GM19193 (cell line): ENCODE data around the gene RFC3.

Source experiments
- POLR2A ChIP-seq: IDR thresholded peaks from 4 replicates; pipeline ENCODE4 v1.6.1; 2011; ENCODE audit not compliant: insufficient read depth, insufficient read length; ENCODE audit errors: extremely low read depth

RFC3 gene

DNA sequence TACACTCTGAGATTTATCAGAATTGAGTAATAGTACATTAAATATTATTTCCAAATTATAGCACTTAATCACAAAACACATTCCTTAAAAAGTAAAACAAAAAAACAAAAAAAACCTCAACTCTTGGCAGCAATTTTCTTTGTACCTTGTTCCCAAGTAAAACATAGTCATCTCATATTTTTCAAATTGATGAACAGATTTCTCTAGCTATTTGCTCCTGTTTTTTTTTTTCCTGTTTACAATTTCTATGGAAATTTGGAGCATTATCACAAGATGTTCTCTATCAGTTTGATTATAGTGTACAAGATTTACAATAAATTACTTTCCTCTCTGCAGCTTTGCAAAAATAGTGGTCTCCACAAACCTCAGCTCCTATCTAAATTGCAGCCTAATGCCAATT is 25.0 kb downstream of the RFC3 start:
- TF ChIP-seq POLR2A: no peak

DNA sequence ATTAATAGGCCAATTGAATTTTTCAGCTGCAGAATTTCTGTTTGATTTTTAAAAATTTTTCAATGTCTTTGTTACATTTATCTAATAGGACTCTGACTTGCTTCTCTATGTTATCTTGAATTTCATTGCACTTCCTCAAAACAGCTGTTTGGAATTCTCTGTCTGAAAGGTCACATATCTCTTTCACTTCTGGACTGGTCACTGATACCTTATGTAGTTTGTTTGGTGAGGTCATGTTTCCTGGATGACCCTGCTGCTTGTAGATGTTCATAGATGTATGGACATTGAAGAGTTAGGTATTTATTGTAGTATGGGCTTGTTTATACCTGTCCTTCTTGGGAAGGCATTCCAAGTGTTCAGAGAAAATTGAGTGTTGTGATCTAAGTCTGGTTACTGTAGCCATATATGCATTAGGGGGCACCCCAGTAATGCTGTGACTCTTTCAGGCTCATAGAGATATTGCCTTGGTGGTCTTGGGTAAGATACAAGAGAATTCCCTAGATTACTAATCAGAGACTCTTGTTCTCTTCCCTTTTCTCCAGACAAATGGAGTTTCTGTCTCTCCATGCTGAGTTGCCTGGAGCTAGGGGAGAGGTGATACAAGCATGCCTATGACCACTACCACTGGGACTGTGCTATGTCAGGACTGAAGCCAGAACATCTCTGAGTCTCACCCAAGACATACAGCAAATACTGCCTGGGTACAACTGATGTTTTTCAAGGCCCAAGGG is 27.8 kb downstream of the RFC3 start:
- TF ChIP-seq POLR2A: no peak

DNA sequence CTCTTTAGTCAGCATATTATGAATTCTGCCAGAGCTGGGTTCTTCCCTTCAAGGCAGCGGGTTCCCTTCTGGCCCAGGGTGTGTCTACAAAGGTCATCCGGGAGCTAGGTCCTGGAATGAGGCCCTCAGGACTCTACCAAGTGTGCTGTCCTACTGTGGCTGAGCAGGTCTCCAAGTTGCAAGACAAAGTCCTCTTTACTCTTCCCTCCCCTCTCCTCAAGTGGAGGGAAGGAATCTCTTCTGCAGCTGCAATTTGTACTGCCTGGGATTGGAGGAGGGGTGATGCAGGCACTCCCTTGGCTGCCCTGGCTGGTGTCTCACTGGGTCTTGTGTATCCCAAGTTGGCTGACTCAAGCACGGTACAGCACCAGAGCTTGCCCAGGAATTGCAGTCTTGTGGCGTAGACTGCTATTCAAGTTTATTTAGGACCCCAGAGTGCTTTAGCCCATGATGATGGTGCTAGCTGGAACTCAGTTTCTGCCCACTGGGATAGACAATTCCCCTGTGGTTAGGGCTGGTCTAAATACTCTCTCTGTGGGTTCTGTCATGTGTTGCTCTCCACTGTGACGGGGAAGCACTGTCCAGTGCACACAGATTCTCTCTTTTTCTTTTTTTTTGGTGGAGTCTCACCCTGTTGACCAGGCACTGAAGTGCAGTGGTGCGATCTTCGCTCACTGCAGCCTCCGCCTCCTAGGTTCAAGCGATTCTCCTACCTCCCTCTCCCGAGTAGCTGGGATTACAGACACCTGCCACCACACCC is 28.5 kb downstream of the RFC3 start:
- TF ChIP-seq POLR2A: no peak

DNA sequence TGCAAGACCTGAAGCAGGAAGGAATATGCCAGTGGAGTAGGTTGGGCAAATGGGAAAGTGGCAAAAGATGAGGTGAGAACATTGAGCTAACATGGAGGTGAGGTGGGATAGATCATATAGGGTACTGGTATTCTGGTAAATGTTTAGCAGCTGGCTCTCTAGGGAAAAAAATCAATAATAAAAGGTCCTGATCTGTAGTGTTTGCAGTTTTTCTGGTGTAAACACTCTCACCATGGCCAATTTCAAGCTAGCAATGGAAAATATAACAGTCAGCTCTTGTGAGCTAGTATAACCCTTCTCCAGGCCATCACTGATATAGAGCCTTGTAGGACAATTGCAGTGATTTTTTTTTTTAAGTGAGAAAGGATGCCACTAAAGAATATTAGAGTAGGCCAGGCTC is 31.3 kb downstream of the RFC3 start:
- no peak for TF ChIP-seq POLR2A

DNA sequence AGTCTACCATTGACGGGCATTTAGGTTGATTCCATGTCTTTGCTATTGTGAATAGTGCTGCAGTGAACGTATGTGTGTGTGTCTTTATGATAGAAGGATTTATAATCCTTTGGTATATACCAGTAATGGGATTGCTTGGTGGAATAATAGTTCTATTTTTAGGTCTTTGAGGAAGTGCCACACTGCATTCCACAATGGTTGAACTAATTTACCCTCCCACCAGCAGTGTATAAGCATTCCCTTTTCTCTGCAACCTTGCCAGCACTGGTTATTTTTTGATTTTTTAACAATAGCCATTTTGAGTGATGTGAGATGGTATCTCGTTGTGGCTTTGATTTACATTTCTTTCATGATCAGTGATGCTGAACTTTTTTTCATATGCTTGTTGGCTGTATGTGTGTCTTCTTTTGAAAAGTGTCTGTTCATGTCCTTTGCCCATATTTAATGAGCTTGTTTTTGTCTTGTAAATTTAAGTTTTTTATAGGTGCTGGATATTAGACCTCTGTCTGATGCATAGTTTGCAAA is 37.5 kb downstream of the RFC3 start:
- TF ChIP-seq POLR2A: no peak

DNA sequence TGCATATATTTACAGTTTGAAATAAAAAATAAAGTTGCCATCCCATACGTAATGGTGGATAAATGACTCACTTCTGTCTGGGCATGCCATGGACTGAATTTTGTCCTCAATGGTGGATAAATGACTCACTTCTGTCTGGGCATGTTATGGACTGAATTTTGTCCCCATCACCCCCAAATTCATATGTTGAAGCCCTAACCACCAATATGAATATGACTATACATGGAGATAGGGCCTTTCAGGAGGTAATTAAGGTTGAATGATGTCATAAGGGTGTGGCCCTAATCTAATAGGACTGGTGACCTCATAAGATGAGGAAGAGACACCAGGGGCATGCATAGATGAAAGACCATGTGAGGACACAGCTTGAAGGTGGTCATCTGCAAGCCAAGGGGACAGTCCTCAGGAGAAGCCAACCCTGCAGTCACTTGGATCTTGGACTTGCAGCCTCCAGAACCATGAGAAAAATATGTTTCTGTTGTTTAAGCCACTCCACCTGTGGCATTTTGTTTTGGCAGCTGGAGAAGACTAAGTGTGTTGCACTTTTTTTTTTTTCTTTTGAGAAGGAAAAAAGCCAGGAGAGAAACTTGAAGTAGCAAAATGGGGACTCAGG is 41.8 kb downstream of the RFC3 start:
- TF ChIP-seq POLR2A: no peak

DNA sequence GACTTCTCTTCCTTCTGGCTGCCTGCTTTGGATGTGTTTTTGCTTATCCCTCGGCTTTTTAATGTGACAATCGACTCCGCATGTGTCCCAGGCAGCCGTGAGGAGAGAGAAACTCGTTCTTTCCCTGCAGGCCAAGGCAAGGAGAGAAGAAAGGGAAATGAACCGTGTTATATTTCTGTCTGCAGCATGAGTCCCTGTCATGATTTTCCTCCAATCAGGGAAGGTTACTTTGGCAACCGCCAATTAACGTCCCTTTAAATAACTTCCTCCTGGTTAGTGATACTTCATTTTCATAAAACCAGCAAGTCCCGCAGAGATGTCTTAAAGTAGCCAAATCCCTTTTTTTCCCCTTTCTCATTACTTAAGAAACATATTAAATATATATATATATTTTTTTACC is 42.6 kb downstream of the RFC3 start:
- TF ChIP-seq POLR2A: no peak

DNA sequence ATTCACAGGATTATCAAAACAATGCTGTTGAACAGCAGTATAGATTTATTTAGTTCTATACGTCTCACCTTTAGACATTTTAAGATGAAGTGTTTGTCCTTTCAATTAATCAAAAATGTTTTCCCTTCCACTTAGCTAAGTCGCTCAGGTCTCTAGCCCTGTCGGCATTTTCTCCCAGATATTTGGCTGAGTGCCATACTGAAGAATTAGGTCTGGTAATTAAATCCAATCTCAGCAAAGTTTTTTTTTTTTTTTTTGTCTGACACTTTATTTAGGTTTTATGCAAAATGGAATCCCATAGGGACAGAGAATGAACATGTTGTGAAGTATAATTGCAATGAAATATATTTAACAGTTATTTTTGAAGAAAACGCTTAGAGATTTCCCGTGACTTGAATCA is 44.1 kb downstream of the RFC3 start:
- no peak for TF ChIP-seq POLR2A

DNA sequence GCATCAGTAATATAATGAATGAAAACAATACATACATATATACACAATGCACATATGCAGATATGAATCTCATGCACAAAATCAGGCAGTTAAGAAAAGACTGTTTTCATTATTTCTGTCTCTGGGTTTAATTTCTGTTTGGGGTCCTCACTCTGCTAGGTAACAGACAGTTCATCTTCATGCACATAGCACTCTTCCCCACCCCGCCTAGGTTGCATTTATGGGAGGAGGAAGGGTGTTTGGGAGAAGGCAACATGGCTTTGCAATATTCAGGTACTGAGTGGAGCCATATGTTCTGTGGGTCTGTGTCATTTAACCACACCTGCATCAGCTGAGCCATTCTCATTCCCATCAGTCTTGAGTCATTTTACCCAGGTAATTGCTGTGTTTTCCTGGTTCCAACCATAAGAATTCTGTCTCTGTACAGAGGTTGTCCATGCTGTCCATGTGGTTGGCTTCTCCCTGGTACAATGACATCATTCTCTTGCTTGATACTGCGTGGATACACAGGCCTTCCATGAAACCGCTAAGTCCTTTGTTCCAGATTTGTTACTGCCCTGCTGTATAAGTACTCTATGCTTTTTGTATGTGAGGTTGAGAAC is 45.3 kb downstream of the RFC3 start:
- TF ChIP-seq POLR2A: no peak

DNA sequence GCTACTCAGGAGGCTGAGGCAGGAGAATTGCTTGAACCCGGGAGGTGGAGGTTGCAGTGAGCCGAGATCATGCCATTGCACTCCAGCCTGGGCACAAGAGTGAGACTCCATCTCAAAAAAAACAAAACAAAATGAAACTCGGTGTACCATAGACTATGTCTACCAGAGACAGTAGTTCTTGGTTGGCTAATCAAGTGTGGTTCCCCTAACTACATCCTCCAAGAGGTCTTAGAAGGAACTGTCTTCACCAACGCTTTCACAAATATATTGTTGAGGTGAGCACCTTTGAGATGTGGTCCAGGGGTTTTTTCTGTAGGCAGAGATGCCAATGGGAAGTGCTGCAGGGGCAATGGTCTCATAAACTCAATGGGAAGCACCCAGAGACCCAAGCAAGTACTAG is 48.0 kb downstream of the RFC3 start:
- TF ChIP-seq POLR2A: no peak

DNA sequence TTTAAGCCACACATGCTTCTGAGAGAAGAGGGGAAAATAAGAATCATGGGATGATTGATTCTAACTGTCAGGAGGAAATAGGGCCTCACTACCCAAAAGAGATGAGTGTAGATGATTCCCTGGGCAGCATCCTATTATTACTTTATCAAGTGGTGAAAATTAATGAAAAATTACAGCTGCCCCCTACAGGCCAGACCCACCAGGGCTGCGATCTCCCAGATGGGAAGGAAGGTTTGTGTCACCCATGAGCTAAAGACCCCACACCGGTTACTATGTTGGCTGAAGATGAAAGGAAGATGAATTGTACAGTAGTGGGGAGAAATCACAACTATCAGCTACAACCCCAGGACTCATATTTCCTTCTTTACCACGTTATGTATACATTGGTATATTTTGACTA is 49.5 kb downstream of the RFC3 start:
- TF ChIP-seq POLR2A: no peak

DNA sequence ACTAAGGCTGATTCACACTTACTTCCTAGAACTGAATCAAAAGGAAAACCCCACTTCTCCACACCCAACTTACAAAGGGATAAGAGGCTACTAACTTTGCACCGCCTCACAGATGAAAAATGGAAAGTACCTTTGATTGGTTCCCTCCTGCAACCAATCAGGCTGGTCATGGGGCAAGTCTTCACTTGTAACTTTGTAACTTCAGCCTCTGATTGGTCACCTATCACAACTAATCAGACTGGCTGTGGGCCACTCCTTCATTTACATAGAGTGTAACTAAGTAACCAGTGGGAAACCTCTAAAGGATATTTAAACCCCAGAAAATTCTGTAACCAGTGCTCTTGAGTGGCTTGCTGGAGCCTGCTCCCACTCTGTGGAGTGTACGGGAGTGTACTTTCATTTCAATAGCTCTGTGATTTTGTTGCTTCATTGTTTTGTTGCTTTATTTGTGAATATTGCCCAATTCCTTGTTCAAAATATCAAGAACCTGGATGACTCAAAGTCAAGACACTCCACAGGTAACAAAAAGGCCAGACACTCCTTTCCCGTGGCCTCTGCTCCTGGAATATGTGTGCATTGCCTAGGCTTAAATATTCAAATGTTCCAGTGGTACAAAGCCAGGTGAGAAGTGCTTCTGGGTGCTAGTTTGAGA is 50.5 kb downstream of the RFC3 start:
- TF ChIP-seq POLR2A: no peak

DNA sequence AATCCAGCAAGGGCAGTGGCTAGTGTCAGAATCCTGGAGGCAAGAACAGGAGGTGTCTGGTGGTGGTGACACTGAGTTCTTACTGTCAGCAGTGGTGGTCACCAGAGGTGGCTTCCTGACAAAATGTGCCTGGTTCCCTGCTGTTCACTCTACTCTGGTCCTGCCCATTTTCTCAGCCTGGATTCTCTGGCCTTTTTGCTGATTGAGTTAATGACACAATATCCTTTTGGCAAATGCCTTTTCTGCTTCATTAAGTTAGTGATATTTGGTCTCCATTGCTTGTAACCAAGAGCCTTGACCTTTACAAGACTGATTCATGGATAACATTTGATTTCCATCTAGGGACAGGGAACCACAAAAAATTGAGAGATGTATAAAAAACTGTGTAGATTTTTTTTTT is 51.1 kb downstream of the RFC3 start:
- TF ChIP-seq POLR2A: no peak

DNA sequence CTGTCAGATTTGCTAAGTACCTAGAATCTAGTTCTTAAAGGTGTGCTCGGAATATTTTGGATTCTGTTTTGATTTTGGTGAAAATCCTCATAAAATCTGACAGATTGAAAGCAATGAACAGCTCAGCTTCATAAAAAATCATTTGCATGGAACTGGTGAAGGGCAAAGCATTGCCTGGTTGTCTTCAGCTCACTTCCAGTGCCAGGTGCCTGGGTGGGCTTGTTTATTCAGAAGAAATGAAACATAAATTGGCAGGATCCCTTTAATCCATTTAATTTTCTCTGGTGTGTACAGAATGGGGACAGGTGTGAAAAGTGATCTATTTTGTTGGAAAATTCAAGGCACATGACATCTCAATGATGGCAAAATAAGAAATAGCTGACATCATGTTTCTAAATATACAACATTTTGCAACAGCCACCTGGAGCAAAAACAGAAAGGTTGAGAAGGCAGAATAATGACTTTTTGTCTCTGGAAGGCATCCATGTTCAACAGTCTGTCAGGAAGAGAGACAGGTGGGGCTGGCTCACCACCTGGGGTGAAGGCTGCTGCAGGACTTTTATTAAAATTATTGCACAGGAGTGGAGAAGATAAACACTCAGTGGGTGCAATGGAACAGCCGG is 52.2 kb downstream of the RFC3 start:
- no peak for TF ChIP-seq POLR2A
